T-helper 22 cell (primary cell): ENCODE results near the gene B3GNT3.
"Not testable (repeated sequence)": the region's sequence is repeated elsewhere in the genome, so short reads cannot be mapped to it uniquely, and the experiment has no call there.

ENCODE experiments used
- DNase-seq: peaks from one replicate; pipeline ENCODE4 v3.0.0-alpha.2; 2020; ENCODE audit warnings: low read depth

B3GNT3 gene

DNA sequence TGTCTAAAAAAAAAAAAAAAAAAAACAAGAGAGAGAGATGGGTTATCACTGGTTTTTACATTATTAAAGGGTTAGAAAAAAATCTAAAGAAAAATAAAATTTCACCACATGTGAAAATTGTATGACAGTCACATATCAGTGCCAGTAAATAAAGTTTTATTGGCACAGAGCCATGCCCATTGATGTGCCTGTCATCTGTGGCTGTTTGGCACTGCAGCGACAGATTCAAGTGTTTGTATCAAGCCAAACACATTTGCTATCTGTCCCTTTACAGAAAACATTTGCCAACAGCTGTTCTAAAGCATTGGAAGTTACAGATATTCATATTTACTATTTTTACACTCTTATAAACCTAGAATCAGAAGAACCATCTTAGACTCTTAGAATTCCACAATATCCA is 27.4 kb upstream of the B3GNT3 start:
- DNase-seq, result no peak

DNA sequence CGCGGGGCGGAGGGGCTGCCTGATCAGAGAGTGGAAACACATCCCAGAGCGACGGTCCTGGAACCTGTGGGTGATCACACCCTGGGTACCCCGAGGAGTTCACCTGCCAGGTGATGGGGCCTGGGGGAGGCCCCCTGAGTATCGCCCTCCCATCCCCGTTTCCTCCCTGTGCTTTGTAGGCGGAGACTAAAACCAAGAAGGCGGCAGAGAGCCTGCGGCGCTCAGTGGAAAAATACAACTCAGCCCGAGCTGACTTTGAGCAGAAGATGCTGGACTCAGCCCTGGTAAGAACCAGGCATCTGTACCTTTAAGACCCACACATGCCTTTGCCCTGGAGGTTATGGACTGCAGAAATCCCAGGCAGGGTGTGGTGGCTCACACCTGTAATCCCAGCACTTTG is 24.3 kb upstream of the B3GNT3 start:
- DNase-seq, result no peak

- DNase-seq, result no peak
Observed at GRCh38 chr19:17772172-17772571, 22.8 kb upstream of the B3GNT3 start.

DNA sequence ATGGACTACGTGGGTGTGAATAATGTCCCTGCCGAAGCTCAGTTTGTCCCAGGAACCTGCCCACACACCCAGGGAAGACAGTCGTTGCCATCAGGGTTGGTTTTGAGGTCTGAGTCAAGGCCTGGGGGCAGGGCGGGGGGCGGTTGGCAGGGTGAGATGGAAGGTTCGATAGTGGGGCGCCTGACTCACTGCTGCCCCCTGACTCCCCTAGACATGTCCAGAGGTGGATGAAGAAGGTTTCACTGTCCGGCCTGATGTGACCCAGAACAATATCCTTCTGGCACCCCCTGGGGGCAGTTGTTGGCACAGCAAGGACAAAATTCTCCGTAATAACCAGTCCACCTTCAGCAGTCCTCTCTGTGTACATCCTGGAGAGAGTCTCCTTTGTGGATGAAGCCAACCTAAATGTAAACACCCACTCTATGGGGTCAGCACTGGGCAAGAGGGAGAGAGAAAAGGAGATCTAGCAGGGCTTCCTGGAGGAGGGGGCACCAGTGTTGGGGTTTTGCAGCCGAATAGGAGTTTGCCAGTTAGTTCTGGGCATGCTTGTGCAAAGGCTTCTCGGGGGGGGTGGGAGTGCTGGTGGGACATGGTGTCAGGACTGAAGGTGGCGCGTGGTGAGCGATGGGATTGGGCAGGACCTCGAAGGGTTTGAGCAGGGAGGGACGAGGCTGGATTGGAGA is 19.6 kb upstream of the B3GNT3 start:
- DNase-seq, result no peak

GRCh38 chr19:17775991-17776803 is 18.7 kb upstream of the B3GNT3 start:
- DNase-seq, result no peak

DNA sequence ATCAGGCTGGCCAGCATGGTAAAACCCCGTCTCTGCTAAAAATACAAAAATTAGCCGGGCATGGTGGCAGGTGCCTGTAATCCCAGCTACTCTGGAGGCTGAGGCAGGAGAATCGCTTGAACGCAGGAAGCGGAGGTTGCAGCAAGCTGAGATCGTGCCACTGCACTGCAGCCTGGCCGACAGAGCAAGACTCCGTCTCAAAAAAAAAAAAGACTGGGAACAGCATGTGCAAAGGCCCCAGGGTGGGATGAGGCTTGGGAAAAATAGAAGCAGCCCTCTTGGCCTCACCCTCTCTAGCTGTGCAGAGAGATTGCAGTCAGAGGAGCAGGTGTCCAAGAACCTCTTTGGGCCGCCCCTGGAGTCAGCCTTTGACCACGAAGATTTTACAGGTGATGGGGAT is 17.1 kb upstream of the B3GNT3 start:
- DNase-seq, result not testable (repeated sequence)

GRCh38 chr19:17778251-17778967 is 16.5 kb upstream of the B3GNT3 start:
- no peak for DNase-seq

DNA sequence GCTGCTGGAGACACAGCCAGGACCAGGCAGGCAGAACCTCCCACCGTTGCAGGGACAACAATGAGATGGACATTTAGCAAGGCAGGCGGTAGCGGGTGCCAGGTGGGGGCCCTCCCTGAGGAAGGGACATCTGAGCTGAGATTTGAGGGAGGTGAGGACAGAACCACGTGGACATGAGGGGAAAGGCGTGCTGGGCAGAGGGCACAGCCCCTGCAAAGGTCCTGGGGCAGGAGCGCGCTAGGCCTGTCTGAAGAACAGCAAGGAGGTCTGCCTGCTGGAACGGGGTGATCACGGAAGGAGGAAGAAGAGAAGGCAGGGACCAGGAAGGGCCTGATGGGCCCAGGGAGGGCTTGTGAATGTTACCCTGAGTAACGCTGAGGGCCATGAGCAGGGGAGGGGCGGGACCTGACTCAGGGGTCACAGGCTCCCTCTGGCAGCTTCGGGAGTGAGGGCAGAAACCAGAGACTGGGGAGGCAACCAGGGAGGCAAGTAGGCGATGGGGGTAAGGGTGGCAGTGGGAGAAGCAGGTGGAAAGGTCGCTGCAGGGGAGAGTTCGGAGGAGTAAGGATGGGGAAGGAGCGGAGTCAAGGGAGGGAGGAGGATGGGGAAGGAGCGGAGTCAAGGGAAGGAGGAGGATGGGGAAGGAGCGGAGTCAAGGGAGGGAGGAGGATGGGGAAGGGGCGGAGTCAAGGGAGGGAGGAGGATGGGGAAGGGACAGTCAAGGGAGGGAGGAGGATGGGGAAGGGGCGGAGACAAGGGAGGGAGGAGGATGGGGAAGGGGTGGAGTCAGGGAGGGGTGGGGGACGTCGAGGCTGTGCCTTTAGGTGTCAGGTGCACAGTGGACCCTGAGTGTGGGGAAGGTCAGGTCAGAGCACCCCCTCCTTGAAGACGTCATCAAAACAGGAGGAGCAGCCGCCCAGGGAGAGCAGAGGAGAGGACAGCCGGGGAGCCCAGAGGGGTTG is 15.7 kb upstream of the B3GNT3 start:
- DNase-seq, result no peak

GRCh38 chr19:17780781-17781180 is 14.2 kb upstream of the B3GNT3 start:
- no peak for DNase-seq

DNA sequence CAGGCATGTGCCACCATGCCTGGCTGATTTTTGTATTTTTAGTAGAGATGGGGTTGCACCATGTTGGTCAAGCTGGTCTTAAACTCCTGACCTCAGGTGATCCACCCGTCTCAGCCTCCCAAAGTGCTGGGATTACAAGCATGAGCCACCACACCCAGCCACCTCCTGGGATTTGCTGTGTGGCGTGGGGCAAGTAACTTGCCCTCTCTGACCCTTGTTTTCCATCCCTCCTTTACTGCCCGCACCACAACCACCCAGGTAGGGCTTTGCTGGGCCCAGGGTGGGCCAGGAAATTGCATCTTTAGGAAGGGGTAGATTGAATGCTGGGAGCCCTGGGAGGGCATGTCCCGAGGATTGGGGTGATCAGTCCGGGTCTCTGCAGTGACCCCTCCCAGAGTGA is 11.2 kb upstream of the B3GNT3 start:
- not testable (repeated sequence) for DNase-seq

DNA sequence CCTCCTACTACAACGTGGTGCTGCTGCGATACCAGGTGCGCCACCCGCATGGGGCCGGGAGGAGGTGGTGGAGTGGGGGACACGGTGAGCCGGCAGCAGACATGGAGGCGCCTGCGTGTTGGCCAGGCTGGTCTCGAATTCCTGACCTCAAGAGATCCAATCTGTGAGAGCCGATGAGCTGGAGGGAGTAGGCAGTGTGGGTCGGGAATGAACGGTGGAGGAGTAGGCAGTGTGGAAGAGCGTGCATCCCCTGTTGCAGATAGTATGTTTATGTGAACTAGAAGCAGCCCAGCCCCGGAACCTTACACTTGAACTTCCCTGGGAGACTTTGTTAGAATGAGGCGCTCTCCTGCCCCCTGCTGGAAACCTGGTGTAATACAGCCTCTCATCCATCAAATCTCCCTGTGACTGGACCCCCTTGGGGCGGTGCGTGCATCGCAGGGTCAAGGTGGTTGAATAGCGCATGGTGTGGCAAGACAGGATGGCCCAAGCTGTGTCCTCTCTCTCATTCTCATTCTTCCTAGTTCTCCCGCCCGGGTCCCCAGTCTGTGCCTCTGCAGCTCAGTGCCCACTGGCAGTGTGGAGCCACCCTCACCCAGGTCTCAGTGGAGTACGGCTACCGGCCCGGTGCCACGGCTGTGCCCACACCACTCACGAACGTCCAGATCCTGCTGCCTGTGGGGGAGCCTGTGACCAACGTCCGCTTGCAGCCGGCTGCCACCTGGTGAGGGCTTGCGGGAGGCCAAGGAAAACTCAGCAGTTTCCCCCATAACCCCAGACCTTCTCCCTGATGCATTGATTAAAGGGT is 10.5 kb upstream of the B3GNT3 start:
- peak; percentile 26 for DNase-seq

DNA sequence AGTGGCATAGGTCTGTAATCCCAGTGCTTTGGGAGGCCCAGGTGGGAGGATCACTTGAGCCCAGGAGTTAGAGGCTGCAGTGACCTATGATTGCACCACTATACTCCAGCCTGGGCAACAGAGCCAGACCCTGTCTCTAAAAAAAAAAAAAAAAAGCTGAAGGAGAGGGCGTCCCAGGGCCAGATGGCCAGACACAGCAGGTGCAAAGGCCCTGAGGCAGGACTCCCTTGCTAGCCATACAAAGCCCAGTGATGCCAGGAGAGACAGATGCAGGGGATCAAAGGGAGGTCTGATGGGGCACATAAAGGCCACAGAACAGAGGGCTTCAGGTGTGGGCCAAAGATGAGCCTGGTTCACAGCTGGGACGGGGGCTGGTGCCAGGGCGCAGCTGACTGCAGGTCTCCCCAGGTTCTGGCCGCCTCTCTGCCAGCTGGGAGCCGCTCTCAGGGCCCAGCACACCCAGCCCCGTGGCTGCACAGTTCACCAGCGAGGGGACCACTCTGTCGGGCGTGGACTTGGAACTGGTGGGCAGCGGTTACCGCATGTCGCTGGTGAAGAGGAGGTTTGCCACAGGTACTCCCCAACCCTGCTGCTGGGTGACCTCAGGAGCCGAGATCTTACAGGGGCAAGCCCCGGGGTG is 7.5 kb upstream of the B3GNT3 start:
- no peak for DNase-seq

GRCh38 chr19:17788632-17789031 is 6.3 kb upstream of the B3GNT3 start:
- no peak for DNase-seq

GRCh38 chr19:17790059-17790780 is 4.7 kb upstream of the B3GNT3 start:
- no peak for DNase-seq

DNA sequence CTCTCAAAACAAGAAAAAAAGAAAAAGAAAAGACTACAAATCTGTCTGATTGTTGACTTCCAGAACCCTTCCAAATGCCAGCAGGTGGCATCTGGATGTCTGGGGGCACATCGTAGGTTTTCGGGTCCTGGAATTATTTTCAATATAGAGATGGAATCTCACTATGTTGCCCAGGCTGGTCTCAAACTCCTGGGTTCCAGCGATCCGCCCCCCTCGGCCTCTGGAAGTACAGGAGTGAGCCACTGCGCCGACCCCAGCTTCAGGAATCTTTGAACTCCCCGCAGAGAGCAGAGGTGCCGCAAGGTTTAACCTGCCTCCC is 567 bp upstream of the B3GNT3 start:
- DNase-seq, result no peak

DNA sequence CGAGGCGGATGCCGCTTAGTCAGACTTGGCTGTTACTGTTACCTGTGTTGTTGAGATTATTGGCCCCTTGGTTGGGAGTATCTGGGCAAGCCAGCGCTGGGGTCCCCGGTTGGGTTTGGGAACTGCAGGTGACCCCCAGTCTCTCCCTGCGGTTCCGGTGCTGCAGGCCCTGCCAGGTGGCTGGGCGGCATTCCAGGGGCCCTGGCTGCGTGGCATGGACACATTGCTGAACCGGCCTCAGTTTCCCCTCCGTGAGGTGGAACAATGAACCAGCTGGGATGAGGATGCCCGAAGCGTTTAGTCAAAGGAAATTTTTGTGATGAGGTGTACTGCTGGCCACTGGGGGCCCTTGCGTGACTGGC is 538 bp downstream of the B3GNT3 start:
- no peak for DNase-seq

GRCh38 chr19:17796013-17796837 is 1.3 kb downstream of the B3GNT3 start:
- no peak for DNase-seq

DNA sequence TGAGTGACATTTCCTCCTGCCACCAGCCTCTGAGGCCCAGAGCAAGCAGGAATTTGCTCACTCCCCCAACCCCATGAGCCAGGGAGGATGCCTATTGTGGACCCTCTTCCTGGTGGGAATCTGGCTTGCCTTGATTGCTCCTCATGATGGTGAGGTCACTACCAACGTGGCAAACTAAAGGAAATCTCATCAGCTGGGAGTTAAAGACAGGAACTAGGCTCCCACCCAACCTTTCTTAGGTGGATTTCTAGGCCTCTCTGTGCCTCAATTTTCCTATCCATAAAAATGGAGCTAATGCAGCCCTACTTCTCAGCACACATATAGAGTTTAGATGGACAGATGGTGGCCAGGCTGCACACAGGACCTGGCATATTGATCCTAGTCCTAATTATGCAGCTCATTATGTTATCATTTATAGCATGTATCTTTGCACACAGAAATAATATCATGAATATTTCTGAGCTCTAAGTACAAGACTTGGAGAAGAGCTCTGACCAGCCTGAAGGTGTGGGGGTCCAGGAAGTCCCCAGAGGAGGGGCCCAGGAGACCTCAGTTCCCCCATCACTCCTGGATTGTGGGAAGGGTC is 2.0 kb downstream of the B3GNT3 start:
- DNase-seq, result no peak
